PFSK-1 (cell line): Measurements from ENCODE around the gene SPATS2L.

Source experiments
- FOXP2 ChIP-seq: optimal IDR thresholded peaks from 2 replicates; pipeline ENCODE3; 2011; ENCODE audit warnings: borderline replicate concordance, control low read depth, inconsistent platforms; ENCODE audit not compliant: insufficient read depth; ENCODE audit errors: extremely low read length, extremely low read depth
- POLR2AphosphoS5 ChIP-seq: IDR thresholded peaks from 2 replicates; pipeline ENCODE4 v1.6.1; 2012; ENCODE audit warnings: low read depth, mild to moderate bottlenecking, control low read depth, low read length, moderate library complexity
- SIN3A ChIP-seq: IDR thresholded peaks from 2 replicates; pipeline ENCODE4 v1.6.1; 2012; ENCODE audit warnings: mild to moderate bottlenecking, low read length, moderate library complexity, borderline replicate concordance; ENCODE audit not compliant: insufficient read depth
- TAF1 ChIP-seq: IDR thresholded peaks from 2 replicates; pipeline ENCODE4 v1.6.1; 2012; ENCODE audit warnings: low read length, control low read depth, borderline replicate concordance; ENCODE audit not compliant: insufficient read depth
- TF ChIP-seq, protein P1 (sequence below), 2 experiments: IDR thresholded peaks; 2 replicates each; pipeline versions ENCODE4 v1.6.1 to v1.8.0; 2011 to 2012; ENCODE audit warnings: low read depth in 2 of 2, low read length in 2 of 2, control low read depth in 1 of 2, inconsistent platforms in 1 of 2, mild to moderate bottlenecking in 1 of 2, moderate library complexity in 1 of 2; ENCODE audit not compliant: insufficient read depth in 1 of 2

The SPATS2L gene

DNA sequence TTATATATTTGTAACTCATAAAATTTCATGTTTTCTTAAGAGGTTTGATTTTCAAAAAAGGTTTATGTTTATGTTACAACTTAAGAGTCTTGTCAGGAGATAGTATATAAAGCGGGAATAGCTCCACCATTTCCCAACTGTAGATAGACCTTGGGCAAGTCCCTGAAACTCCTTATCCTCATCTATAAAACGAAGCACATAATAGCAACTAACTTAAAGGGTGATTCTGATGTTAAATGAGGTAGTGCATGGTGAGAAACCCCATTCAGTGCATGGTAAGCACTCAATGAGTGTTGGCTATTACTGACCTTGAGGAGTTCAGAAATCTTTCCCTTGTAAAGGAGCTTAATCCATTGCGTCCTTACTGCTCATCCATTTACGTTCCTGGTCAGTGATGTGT, 169.3 kb downstream of the SPATS2L start:
- TF ChIP-seq TAF1 (no peak), SIN3A (no peak), FOXP2 (no peak), POLR2AphosphoS5 (no peak)
- TF ChIP-seq, protein P1, sequence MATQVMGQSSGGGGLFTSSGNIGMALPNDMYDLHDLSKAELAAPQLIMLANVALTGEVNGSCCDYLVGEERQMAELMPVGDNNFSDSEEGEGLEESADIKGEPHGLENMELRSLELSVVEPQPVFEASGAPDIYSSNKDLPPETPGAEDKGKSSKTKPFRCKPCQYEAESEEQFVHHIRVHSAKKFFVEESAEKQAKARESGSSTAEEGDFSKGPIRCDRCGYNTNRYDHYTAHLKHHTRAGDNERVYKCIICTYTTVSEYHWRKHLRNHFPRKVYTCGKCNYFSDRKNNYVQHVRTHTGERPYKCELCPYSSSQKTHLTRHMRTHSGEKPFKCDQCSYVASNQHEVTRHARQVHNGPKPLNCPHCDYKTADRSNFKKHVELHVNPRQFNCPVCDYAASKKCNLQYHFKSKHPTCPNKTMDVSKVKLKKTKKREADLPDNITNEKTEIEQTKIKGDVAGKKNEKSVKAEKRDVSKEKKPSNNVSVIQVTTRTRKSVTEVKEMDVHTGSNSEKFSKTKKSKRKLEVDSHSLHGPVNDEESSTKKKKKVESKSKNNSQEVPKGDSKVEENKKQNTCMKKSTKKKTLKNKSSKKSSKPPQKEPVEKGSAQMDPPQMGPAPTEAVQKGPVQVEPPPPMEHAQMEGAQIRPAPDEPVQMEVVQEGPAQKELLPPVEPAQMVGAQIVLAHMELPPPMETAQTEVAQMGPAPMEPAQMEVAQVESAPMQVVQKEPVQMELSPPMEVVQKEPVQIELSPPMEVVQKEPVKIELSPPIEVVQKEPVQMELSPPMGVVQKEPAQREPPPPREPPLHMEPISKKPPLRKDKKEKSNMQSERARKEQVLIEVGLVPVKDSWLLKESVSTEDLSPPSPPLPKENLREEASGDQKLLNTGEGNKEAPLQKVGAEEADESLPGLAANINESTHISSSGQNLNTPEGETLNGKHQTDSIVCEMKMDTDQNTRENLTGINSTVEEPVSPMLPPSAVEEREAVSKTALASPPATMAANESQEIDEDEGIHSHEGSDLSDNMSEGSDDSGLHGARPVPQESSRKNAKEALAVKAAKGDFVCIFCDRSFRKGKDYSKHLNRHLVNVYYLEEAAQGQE (IDR thresholded peaks at IDR 0.05; ENCODE audit: insufficient read depth in 1 of 2, low read depth in 2 of 2, low read length in 2 of 2), result no peak

DNA sequence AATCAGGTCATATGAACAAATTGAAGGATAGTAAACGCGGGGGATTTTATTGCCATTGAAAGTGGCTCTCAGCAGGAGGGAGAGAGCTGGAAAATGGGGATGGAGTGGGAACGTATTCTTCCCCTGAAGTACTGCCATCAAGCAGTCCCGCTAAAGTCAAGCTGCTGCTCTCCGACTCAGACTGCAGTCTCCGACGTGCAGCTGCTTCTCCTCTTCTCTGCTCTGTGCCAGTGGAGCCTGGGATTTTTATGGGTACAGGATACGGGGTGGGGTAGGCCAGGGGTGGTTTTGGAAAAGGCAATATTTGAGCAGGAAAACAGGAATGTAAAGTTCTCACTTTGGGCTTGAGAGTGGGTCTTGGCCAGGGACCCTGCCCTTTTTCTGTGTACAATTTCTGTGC, 170.3 kb downstream of the SPATS2L start:
- TF ChIP-seq, protein P1 (IDR thresholded peaks at IDR 0.05; ENCODE audit: insufficient read depth in 1 of 2, low read depth in 2 of 2, low read length in 2 of 2), result no peak
- TF ChIP-seq POLR2AphosphoS5, result no peak
- no peak for TF ChIP-seq FOXP2
- TF ChIP-seq SIN3A, result no peak
- TF ChIP-seq TAF1, result no peak

DNA sequence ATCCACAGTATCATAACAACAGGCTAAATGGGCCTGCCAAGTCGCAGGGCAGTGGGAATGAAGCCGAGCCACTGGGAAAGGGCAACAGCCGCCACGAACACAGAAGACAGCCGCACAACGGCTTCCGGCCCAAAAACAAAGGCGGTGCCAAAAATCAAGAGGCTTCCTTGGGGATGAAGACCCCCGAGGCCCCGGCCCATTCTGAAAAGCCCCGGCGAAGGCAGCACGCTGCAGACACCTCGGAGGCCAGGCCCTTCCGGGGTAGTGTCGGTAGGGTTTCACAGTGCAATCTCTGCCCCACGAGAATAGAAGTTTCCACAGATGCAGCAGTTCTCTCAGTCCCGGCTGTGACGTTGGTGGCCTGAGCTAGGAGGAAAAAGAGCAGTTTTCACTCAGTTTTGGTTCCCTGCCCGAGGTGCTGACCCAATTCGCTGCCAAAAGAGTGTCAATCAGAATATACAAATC, 171.2 kb downstream of the SPATS2L start:
- TF ChIP-seq FOXP2, result no peak
- no peak for TF ChIP-seq POLR2AphosphoS5
- TF ChIP-seq, protein P1 (IDR thresholded peaks at IDR 0.05; ENCODE audit: insufficient read depth in 1 of 2, low read depth in 2 of 2, low read length in 2 of 2), result no peak
- TF ChIP-seq SIN3A, result no peak
- TF ChIP-seq TAF1, result no peak

DNA sequence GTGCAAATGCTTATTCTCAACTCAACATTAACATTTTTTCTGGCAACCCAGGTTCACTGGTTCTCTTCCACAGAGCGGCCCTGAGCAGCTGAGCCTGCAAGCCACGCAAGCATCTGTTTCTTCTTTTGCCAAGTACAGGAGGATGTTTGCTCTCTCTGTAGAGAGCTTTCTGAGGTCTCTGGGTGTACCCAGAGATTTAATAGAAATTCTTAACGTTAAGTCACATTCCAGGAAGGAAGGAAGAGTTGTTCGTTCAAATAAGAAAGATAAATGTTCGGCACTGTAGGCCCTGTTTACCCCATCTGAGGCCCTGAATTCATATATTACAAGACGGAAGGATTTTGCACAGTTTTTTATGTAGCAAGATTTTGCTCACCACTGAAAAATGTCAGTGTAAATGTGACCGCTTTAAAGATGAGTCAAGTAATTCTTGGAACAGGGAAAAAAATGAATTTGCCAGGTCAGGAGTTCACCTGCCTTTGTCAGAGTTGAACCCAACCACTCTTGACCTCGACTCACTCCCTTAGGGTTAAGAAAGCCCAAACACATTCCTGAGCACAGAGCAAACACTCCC, 173.3 kb downstream of the SPATS2L start:
- no peak for TF ChIP-seq SIN3A
- no peak for TF ChIP-seq POLR2AphosphoS5
- no peak for TF ChIP-seq FOXP2
- TF ChIP-seq, protein P1 (IDR thresholded peaks at IDR 0.05; ENCODE audit: insufficient read depth in 1 of 2, low read depth in 2 of 2, low read length in 2 of 2), result no peak
- no peak for TF ChIP-seq TAF1
